ENCODE measurements around the gene CSF1.

Gene CSF1

DNA sequence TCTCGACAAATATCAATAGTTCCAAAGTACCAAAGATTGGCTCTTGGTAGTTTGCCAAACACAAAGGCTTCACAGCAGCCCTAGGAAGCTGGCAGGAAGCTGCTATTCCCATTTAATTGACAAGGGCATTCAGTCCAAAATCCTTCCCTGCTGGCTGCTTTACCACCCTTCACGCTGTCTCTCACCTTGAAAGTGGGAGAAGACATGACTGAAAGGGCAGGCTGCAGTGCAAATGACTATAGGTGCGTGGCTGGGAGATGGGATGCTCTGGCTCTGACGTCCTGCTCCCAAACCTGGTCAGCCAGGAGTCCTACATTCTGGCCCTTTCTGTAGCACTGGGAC lies 3.8 kb upstream of the CSF1 start:
- Histone ChIP-seq H3K79me2 (ENCODE audit: low read length) (no peaks in the 10 kb centered on the region), H3K36me3 (replicated peaks; ENCODE audit: low read depth, low read length) (no peaks in the 10 kb centered on the region), H3K4me1 (ENCODE audit: low read length) (peaks cover 16% of the 10 kb centered on the region), H3K9me3 (ENCODE audit: insufficient read depth, low read length) (no peaks in the 10 kb centered on the region), H3K27ac (ENCODE audit: low read length) (no peak overlapping the region), H3K4me3 (ENCODE audit: low read length) (no peak overlapping the region), H3K27me3 (ENCODE audit: low read depth, low read length) (no peaks in the 10 kb centered on the region), H3K9ac (ENCODE audit: low read length) (no peak overlapping the region), H3K4me2 (ENCODE audit: low read length) (peak overlapping the region; percentile 76), H2AFZ (ENCODE audit: low read depth, low read length) (no peak overlapping the region), H4K20me1 (ENCODE audit: insufficient read depth, low read length) (no peaks in the 10 kb centered on the region)
- no peak for TF ChIP-seq EZH2phosphoT487 (IDR thresholded peaks at IDR 0.05; ENCODE audit: low read depth)
- TF ChIP-seq, protein P1, sequence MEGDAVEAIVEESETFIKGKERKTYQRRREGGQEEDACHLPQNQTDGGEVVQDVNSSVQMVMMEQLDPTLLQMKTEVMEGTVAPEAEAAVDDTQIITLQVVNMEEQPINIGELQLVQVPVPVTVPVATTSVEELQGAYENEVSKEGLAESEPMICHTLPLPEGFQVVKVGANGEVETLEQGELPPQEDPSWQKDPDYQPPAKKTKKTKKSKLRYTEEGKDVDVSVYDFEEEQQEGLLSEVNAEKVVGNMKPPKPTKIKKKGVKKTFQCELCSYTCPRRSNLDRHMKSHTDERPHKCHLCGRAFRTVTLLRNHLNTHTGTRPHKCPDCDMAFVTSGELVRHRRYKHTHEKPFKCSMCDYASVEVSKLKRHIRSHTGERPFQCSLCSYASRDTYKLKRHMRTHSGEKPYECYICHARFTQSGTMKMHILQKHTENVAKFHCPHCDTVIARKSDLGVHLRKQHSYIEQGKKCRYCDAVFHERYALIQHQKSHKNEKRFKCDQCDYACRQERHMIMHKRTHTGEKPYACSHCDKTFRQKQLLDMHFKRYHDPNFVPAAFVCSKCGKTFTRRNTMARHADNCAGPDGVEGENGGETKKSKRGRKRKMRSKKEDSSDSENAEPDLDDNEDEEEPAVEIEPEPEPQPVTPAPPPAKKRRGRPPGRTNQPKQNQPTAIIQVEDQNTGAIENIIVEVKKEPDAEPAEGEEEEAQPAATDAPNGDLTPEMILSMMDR (IDR thresholded peaks at IDR 0.05; ENCODE audit: low read depth, low read length), result no peak

DNA sequence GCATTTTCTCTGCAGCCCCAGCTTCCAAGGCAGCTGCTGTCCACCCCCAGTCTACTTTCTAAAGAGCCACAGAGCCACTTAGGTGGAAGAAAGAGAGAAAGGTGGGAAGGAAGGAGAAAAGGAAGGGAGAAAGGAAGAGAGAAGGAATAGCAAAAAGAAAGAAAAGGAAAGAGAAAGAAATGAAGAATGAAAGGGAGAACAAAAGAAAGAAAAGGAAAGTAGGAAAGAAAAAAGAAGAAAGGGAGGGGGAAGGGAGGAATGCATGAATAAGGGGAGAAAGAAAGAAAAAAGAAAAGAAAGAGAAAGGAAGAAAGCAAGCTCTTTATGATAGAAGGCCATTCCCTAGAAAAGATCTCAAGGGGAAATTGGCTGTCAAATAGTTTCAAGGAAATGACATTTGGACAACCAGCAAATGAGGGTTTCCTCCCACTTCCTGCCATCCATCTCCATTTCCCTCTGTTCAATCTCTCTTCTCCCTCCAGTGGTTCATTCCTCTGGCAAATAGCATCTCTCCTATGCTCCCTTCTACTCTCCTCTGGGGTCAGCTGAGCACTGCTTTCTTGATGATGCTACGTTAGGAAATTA lies 3.4 kb upstream of the CSF1 start:
- Histone ChIP-seq H3K9ac (ENCODE audit: low read length) (no peak overlapping the region), H3K79me2 (ENCODE audit: low read length) (no peaks in the 10 kb centered on the region), H3K4me1 (ENCODE audit: low read length) (peaks cover 16% of the 10 kb centered on the region), H4K20me1 (ENCODE audit: insufficient read depth, low read length) (no peaks in the 10 kb centered on the region), H3K36me3 (replicated peaks; ENCODE audit: low read depth, low read length) (no peaks in the 10 kb centered on the region), H2AFZ (ENCODE audit: low read depth, low read length) (no peak overlapping the region), H3K4me2 (ENCODE audit: low read length) (no peak overlapping the region), H3K27me3 (ENCODE audit: low read depth, low read length) (no peaks in the 10 kb centered on the region), H3K9me3 (ENCODE audit: insufficient read depth, low read length) (no peaks in the 10 kb centered on the region), H3K4me3 (ENCODE audit: low read length) (no peak overlapping the region), H3K27ac (ENCODE audit: low read length) (no peak overlapping the region)
- TF ChIP-seq, protein P1 (IDR thresholded peaks at IDR 0.05; ENCODE audit: low read depth, low read length), result no peak
- no peak for TF ChIP-seq EZH2phosphoT487 (IDR thresholded peaks at IDR 0.05; ENCODE audit: low read depth)

DNA sequence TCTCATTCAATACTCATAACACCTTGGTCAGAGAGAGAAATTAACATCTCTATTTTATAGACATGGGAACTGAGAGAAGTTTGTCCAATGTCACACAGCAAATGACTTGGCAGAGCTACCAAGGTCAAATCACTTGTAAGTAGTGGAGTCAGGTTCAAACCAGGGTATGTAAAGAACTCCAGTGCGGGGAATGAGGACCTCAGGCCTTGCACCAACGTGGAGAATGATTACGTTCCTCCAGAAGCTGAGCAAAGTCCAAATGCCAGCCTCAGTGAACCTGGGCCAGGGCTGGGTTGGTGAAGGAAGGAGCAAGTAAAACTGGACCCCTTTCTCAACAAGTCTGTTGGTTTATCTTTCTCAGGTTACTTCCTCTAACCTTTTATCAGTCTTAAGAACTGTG lies 1.8 kb upstream of the CSF1 start:
- no peaks in the 10 kb centered on the region for H3K36me3 ChIP-seq (replicated peaks; ENCODE audit: low read depth, low read length)
- TF ChIP-seq EZH2phosphoT487 (IDR thresholded peaks at IDR 0.05; ENCODE audit: low read depth), result no peak
- TF ChIP-seq, protein P1 (IDR thresholded peaks at IDR 0.05; ENCODE audit: low read depth, low read length), result no peak
- H3K9me3 ChIP-seq (ENCODE audit: insufficient read depth, low read length), result no peaks in the 10 kb centered on the region
- H2AFZ ChIP-seq (ENCODE audit: low read depth, low read length), result no peak overlapping the region
- H3K27ac ChIP-seq (ENCODE audit: low read length), result no peak overlapping the region
- no peak overlapping the region for H3K4me3 ChIP-seq (ENCODE audit: low read length)
- H3K4me1 ChIP-seq (ENCODE audit: low read length), result peaks cover 16% of the 10 kb centered on the region
- H3K4me2 ChIP-seq (ENCODE audit: low read length), result no peak overlapping the region
- no peaks in the 10 kb centered on the region for H4K20me1 ChIP-seq (ENCODE audit: insufficient read depth, low read length)
- no peaks in the 10 kb centered on the region for H3K27me3 ChIP-seq (ENCODE audit: low read depth, low read length)
- no peak overlapping the region for H3K9ac ChIP-seq (ENCODE audit: low read length)
- no peaks in the 10 kb centered on the region for H3K79me2 ChIP-seq (ENCODE audit: low read length)

DNA sequence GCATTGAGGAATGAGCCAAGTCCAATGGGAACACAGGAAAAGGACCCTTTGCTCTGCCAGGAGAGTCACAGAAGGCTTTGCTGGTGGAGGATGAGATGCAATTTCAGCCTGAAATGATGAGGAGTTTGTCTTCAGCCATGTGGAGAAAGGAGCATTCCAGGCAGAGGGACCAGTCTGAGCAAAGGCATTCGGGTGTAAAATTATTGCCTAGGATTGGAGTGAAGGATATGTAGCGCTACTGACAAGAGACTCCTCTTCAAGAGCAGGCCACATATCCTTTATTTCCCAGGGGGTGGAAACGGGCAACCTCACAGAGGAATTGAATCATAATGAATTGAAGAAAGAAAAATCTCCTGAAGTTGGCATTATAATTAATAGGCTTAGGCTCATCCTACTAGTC lies 1.1 kb upstream of the CSF1 start:
- H3K27me3 ChIP-seq (ENCODE audit: low read depth, low read length), result no peaks in the 10 kb centered on the region
- H3K36me3 ChIP-seq (replicated peaks; ENCODE audit: low read depth, low read length), result no peaks in the 10 kb centered on the region
- TF ChIP-seq EZH2phosphoT487 (IDR thresholded peaks at IDR 0.05; ENCODE audit: low read depth), result no peak
- TF ChIP-seq, protein P1 (IDR thresholded peaks at IDR 0.05; ENCODE audit: low read depth, low read length), result no peak
- H3K4me1 ChIP-seq (ENCODE audit: low read length), result peaks cover 16% of the 10 kb centered on the region
- no peaks in the 10 kb centered on the region for H3K79me2 ChIP-seq (ENCODE audit: low read length)
- no peak overlapping the region for H3K4me2 ChIP-seq (ENCODE audit: low read length)
- H4K20me1 ChIP-seq (ENCODE audit: insufficient read depth, low read length), result no peaks in the 10 kb centered on the region
- H2AFZ ChIP-seq (ENCODE audit: low read depth, low read length), result no peak overlapping the region
- H3K9me3 ChIP-seq (ENCODE audit: insufficient read depth, low read length), result no peaks in the 10 kb centered on the region
- H3K9ac ChIP-seq (ENCODE audit: low read length), result no peak overlapping the region
- no peak overlapping the region for H3K4me3 ChIP-seq (ENCODE audit: low read length)
- no peak overlapping the region for H3K27ac ChIP-seq (ENCODE audit: low read length)
